GM12865 (cell line): ENCODE data around the gene SLC30A1.

Experiments
- DNase-seq: peaks from one replicate; pipeline ENCODE4 v3.0.0; 2010; ENCODE audit warnings: low read depth
- H3K4me3 ChIP-seq: 2 replicates; pipeline ENCODE4 v1.5.1; 2011; ENCODE audit warnings: mild to moderate bottlenecking, low read depth, low read length, control low read depth
- TF ChIP-seq, protein P1 (sequence below): IDR thresholded peaks from 2 replicates; pipeline ENCODE4 v1.5.1; 2011; ENCODE audit warnings: low read length, control low read depth, low read depth, inconsistent platforms; ENCODE audit not compliant: insufficient read depth; ENCODE audit errors: missing control alignments

SLC30A1 gene

DNA sequence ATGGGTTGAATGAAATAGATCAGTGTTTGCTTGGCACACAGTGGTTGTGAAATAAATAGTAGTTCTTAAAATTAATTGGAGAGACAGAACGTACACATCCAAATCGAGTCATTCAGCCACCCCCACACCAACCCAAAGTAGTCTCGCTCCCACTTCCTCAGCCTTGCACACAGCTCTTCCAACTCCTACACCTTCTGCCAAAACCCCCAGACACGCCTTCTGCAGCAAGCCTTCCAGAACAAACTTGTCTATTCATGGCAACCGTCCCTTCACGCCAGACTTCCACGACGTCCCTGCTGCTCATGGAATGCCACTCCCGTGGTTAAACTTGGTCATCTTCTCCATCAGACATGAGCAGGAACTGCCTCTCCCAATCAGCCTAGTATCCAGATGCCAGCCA, 49.5 kb downstream of the SLC30A1 start:
- H3K4me3 ChIP-seq = no peak overlapping the region
- TF ChIP-seq, protein P1, sequence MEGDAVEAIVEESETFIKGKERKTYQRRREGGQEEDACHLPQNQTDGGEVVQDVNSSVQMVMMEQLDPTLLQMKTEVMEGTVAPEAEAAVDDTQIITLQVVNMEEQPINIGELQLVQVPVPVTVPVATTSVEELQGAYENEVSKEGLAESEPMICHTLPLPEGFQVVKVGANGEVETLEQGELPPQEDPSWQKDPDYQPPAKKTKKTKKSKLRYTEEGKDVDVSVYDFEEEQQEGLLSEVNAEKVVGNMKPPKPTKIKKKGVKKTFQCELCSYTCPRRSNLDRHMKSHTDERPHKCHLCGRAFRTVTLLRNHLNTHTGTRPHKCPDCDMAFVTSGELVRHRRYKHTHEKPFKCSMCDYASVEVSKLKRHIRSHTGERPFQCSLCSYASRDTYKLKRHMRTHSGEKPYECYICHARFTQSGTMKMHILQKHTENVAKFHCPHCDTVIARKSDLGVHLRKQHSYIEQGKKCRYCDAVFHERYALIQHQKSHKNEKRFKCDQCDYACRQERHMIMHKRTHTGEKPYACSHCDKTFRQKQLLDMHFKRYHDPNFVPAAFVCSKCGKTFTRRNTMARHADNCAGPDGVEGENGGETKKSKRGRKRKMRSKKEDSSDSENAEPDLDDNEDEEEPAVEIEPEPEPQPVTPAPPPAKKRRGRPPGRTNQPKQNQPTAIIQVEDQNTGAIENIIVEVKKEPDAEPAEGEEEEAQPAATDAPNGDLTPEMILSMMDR = no peak
- no peak for DNase-seq

DNA sequence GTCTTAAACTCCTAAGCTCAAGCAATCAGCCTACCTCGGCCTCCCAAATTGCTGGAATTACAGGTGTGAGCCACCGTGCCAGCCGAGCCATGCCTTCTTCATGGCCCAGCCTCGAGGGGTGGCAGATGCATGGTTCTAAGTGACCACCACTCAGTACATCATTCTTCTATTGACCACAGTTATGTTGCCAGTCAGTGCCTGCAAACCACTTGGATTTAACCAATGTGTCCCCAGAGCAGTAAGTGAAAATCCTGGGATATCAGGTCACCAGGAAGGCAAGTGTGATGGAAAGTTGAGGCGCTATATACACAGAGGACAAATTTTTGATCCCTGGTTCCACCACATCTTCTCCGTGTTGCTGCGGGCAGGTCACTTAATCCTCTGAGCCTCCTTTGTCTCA, 50.0 kb downstream of the SLC30A1 start:
- no peak overlapping the region for H3K4me3 ChIP-seq
- TF ChIP-seq, protein P1 = no peak
- no peak for DNase-seq

DNA sequence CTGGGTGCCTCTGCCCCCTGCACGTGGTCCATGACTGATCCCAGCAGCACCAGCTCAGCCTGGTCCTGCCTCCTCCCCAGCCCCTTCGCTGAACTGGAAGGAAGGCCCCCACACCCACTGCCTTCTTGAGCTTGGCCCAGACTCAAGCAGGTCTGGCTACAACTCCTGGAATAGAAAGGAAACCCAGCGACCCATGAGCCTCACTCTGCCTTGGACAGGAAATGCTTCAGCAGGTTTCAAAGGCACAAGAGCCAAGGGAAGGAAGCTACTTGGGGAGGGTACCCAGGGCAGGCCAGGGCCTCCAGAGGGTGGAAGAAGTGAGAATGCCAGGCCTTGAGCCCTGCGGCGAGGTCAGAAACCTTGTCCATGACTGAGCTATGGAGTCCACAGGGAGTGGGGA, 51.1 kb downstream of the SLC30A1 start:
- no peak for DNase-seq
- TF ChIP-seq, protein P1 = no peak
- H3K4me3 ChIP-seq = no peak overlapping the region

DNA sequence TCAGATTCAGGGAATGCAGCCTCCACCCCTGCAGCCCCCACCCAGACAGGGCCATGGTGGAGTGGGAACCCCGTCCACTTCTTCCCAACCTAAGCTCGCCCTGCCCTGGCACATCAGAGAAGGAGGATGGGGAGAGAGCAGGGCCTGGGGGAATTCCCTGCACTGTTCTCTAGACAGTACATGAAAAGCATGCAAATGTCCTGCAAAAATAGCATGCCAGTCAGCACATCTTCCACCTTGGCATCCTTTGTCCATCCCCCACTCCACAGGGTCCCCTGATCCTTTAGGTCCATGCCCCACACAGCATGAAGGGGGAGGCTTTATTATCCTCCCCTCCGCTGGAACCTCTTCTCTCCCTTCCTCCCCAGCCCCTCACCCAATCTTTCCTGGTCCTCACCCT, 52.0 kb downstream of the SLC30A1 start:
- peak; percentile 53 for DNase-seq
- H3K4me3 ChIP-seq = no peak overlapping the region
- TF ChIP-seq, protein P1 = no peak

DNA sequence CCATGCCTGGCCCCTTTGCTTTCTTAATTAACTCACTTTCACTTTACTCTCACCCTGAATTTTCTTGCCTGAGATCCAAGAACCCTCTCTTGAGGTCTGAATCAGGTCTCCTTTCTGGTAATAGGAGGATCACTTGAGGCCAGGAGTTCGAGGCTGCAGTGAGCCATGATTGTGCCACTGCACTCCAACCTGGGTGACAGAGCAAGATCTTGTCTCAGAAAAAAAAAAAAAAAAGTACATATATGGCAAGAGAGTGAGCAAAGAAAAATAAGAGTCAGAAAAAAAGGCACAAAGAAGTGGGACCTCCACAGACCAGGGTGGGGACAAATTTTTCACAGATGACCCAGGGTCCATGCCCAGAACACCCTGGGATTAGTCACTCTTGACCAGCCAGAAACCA, 52.9 kb downstream of the SLC30A1 start:
- TF ChIP-seq, protein P1 = no peak
- no peak overlapping the region for H3K4me3 ChIP-seq
- DNase-seq = no peak

DNA sequence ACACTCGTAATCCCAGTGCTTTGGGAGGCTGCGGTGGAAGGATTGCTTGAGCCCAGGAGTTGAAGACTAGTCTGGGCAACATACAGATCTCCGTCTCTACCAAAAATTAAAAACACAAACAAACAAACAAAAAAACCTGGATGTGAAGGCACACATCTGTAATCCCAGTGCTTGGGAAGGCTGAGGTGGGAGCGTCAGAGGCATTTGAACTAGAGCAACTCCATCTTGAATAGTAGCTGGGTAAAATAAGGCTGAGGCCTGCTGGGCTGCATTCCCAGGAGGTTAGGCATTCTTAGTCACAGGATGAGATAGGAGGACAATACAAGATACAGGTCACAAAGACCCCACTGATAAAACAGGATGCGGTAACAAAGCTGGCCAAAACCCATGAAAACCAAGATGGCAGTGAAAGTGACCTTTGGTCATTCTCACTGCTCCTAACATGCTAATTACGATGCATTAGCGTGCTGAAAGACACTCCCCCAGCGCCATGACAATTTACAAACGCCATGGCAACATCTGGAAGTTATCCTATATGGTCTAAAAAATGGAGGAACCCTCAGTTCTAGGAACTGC, 53.8 kb downstream of the SLC30A1 start:
- no peak overlapping the region for H3K4me3 ChIP-seq
- DNase-seq = no peak
- TF ChIP-seq, protein P1 = no peak

DNA sequence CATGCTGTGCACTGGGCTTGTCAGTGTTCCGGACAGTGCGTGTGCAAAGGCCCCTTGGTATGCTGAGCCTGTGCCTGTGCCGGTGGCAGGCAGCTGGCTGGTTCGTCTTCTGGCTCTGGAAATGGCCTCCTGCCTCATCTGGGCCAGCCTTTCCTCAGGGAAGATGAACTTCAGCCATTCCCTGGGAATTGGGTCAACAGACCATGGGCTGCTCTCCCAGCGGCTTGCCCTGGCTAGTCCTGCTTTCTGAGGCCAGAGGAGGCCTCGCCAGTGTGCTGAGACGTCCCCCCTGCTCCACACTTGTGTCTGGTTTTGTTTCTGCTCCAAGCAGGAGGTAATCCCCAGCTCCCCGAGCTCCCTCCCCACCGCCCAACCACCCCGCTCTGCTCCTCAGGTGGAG, 54.4 kb downstream of the SLC30A1 start:
- TF ChIP-seq, protein P1 = no peak
- no peak for DNase-seq

More for the DNA sequence above, 54.4 kb downstream of the SLC30A1 start:
- H3K4me3 ChIP-seq = no peak overlapping the region
